GM19328 (cell line): ENCODE results near the gene TMPRSS4.

Experiments used
- ATAC-seq: cut with Tn5 transposase; IDR thresholded peaks from one replicate; pipeline ENCODE4 v1.9.1; 2021; ENCODE audit warnings: mild to moderate bottlenecking, moderate library complexity; ENCODE audit not compliant: unreplicated experiment

TMPRSS4 gene, protein sequence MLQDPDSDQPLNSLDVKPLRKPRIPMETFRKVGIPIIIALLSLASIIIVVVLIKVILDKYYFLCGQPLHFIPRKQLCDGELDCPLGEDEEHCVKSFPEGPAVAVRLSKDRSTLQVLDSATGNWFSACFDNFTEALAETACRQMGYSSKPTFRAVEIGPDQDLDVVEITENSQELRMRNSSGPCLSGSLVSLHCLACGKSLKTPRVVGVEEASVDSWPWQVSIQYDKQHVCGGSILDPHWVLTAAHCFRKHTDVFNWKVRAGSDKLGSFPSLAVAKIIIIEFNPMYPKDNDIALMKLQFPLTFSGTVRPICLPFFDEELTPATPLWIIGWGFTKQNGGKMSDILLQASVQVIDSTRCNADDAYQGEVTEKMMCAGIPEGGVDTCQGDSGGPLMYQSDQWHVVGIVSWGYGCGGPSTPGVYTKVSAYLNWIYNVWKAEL

DNA sequence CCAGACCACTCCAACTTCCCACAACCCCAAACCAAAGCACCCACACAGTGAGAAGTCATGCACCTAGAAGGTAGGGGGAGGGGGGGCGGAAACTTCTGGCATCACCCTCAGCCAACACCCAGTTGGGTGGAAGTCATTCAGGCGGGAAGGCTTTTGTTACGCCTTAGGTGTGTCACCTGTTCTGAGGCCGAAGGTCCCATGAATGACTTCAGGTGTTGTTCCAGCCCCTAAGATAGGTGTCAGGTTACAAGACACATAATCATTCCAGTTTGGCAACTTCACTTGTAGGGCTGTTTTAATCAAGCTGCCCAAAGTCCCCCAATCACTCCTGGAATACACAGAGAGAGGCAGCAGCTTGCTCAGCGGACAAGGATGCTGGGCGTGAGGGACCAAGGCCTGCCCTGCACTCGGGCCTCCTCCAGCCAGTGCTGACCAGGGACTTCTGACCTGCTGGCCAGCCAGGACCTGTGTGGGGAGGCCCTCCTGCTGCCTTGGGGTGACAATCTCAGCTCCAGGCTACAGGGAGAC, at the start of gene TMPRSS4:
TSS of gene TMPRSS4 (plus strand) at position 325 of the 528 bp plus-strand sequence. CDS start 225 bp downstream, outside the sequence.
- no peak for ATAC-seq

DNA sequence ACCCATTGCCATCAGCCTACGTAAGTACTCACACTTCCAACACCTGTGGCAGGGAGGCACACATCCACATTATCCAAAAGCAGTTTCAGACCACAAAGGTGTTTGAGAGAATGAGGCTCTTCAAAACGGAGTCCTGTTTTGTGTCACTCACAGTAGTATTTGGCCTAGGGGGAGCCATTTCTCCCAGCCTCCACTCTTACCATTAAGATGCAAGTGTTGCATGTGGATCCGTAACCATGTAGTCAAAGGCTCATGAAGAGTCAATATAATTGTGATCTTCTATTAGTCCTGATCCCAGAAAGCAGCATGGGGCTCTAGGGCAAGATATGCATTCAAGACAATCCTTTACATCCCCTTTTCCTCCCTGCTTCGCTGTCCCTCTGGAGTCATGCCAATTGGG, 49.2 kb upstream of the TMPRSS4 start:
- ATAC-seq: no peak

DNA sequence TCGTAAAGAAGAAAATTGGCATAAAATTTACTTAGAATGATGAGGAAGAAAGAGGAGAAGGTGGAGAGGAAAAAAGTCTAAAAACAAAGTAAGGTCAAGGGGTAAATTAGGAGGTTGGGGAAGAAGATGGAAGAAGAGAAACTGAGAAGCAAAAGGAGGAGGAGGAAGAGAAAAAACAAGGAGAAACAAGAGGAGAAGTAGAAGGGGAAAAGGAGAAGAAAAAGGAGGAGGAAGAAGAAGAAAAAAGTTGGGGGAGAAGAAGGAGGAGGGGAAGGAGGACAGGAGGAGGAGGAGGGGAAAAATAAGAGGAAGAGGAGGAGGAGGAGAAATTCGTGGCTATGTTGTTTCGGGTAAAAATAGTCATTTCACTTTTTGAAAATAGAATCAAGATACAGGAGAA, 48.3 kb upstream of the TMPRSS4 start:
- no peak for ATAC-seq

- ATAC-seq: no peak
Observed at GRCh38 chr11:118033443-118033842, 43.4 kb upstream of the TMPRSS4 start.

GRCh38 chr11:118042141-118042540, 34.7 kb upstream of the TMPRSS4 start:
- ATAC-seq: no peak

GRCh38 chr11:118042796-118043195, 34.1 kb upstream of the TMPRSS4 start:
- ATAC-seq: no peak

- ATAC-seq: no peak
Observed at GRCh38 chr11:118045191-118045590, 31.7 kb upstream of the TMPRSS4 start.

GRCh38 chr11:118046051-118046963, 30.6 kb upstream of the TMPRSS4 start:
- ATAC-seq: no peak

GRCh38 chr11:118046964-118047700, 29.7 kb upstream of the TMPRSS4 start:
- no peak for ATAC-seq

DNA sequence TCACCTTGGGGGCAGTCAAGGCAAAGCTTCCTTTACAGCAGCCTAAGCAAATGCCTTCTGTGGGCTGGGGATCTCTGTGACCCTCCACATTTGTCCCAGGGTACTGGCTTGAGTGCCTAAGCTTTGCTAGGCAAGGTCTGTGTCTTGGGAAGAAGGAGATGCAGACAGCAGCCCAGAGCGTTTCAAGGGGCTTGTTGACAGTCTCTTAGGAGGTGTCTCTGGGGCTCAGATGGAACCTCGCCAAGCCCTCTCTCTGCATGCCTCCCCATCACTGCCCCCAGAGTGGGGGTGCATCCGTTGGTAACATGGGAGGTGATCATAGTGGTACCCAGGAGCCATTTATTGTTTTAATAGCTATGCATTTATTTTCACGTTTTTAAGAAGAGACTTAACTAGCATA, 29.1 kb upstream of the TMPRSS4 start:
- ATAC-seq: no peak

- ATAC-seq: no peak
Observed at GRCh38 chr11:118048472-118049370, 28.2 kb upstream of the TMPRSS4 start.

DNA sequence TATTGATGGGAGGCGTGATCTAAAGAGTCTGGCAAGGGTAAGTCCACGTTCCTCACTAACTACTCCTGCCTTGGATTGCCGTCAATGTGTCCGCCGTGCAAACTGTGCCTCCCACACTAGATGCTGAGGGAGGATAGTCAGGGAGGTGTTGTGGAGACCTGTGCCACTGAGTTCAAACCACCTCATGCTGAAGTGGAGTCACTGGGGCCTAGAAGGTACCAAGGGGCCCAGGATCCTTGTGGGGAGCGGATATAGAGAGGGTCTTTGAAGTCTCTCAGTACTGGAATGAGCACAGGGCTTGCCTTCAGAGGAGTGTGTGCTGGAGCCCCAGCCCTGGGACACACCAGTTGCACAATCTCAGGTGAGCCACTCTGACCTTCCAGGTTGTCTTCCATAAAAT, 27.1 kb upstream of the TMPRSS4 start:
- no peak for ATAC-seq

GRCh38 chr11:118050208-118050891, 26.5 kb upstream of the TMPRSS4 start:
- ATAC-seq: no peak

- ATAC-seq: no peak
Observed at GRCh38 chr11:118051136-118051610, 25.7 kb upstream of the TMPRSS4 start.

DNA sequence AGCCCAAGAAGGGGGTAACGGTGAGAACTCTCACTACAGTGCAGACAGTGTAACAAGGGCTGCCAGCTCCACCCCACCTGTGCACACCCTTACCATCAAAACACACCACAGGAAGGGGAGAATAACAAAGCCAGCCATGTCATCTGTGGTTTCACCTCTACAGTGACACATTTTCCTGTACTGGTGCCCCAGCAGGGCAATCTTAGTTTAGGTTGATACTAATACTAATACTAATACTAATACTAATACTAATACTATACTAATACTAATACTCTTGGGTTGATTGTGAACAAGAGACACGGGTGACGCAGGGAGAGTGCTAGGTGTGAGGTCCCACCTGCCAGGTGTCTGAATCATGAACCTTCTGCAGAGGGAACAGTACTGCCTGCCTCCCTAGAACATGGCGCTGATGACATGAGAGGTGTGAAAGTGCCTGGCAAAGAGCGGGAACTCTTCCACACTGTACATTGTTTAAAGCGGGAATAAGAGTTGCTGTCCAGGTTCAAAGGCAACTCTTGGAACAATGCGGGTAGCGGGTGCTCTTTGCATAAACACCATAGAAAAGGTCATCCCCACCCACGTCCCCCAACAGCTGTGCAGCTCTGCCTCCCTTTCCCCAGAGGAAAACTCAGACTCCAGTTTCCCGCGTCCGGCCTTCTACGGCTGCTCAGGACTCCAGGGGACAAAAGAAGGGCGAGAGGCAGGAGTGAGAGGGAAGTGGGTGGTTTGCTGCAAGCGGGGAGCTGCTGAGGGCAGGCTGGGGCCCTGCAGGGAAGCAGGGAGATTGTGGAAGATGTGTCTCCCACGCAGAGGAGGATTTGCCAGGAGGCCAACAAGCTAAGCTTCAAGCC, 25.0 kb upstream of the TMPRSS4 start:
- ATAC-seq: no peak

- ATAC-seq: no peak
Observed at GRCh38 chr11:118052581-118053206, 24.2 kb upstream of the TMPRSS4 start.

DNA sequence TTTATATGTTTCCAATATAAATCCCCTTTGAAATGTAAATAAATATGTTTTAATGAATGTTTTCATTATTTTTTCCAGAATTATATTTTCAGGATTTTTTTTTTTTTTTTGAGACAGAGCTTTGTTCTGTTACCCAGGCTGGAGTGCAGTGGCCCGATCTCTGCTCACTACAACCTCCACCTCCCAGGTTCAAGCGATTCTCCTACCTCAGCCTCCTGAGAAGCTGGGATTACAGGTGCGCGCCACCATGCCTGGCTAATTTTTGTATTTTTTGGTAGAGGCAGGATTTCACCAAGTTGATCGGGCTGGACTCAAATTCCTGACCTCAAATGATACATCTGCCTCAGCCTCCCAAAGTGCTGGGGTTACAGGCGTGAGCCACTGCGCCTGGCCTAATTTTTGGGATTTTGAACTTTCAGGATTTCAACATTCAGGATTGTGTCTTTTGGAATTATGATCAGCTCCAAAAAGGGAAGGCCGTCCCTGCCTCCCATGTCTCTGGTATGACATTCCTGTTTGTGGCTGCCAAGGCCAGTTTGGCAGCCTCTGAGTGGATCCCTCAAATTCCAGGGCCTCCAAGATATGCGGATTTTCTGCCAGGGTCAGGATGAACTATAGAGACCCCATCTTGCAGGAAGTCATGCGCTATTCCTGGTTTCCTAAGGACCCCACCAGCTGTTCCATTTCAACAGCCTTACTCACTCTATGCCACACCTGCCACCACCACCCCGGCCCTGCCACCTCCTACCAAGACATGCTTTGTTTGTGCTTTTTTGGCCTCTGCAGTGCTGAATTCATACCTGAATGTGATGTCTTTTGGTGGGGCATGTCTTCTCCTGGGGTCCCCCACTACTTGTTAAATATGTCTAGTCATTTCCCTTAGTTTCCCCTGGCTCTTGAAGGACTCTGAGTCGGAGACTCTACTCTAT, 21.9 kb upstream of the TMPRSS4 start:
- no peak for ATAC-seq
